Astrocyte of the spinal cord (primary cell): Measurements from ENCODE around the gene CCSAP.

Source experiments
- DNase-seq: peaks from one replicate; pipeline ENCODE4 v3.0.0; 2011; ENCODE audit warnings: low read depth, low spot score
- H3K4me3 ChIP-seq: 2 replicates; pipeline ENCODE4 v1.5.1; 2011; ENCODE audit warnings: low read depth, mild to moderate bottlenecking, low read length, moderate library complexity
- CTCF ChIP-seq: IDR thresholded peaks from 2 replicates; pipeline ENCODE4 v1.5.1; 2012; ENCODE audit warnings: low read depth, mild to moderate bottlenecking, low read length, inconsistent platforms
- in situ Hi-C: cut with HindIII; loops from 2 replicates; pipeline ENCODE4 v1.10.0; 2017; ENCODE audit warnings: low sequenced_read_pairs

Gene CCSAP

GRCh38 chr1:229352975-229353374 lies 10.1 kb upstream of the CCSAP start:
- in situ Hi-C loops, result no loop called here
- DNase-seq, result no peak

GRCh38 chr1:229349463-229350385 lies 6.9 kb upstream of the CCSAP start:
- in situ Hi-C loops, result loop anchor here (25.0 kb wide), 1 partner anchor 88 kb away; the partner anchor contains the start of gene ACTA1
- no peak for DNase-seq
- no peak for TF ChIP-seq CTCF
- H3K4me3 ChIP-seq, result no peak overlapping the region

More at GRCh38 chr1:229352975-229353374, 10.1 kb upstream of the CCSAP start:
- H3K4me3 ChIP-seq, result no peak overlapping the region
- no peak for TF ChIP-seq CTCF

GRCh38 chr1:229347528-229347927 lies 4.7 kb upstream of the CCSAP start:
- DNase-seq, result no peak
- TF ChIP-seq CTCF, result no peak
- H3K4me3 ChIP-seq, result no peak overlapping the region
- in situ Hi-C loops, result loop anchor here (25.0 kb wide), 1 partner anchor 90 kb away; the partner anchor contains the start of gene ACTA1

- H3K4me3 ChIP-seq, result no peak overlapping the region
- DNase-seq, result no peak
- in situ Hi-C loops, result loop anchor here (25.0 kb wide), 1 partner anchor 92 kb away; the partner anchor contains the start of gene ACTA1
- TF ChIP-seq CTCF, result no peak
These were observed 2.3 kb upstream of the CCSAP start for GRCh38 chr1:229344937-229345684.

- no peak for TF ChIP-seq CTCF
- H3K4me3 ChIP-seq, result no peak overlapping the region
- DNase-seq, result no peak
- in situ Hi-C loops, result loop anchor here (25.0 kb wide), 1 partner anchor 93 kb away; the partner anchor contains the start of gene ACTA1
These were observed 1.3 kb upstream of the CCSAP start for GRCh38 chr1:229344139-229344538.
